AG10803 (cell line): ENCODE measurements around the gene MYOG.

Experiments
- DNase-seq: peaks from one replicate; pipeline ENCODE4 v3.0.0; 2010; ENCODE audit warnings: low read depth
- H3K4me3 ChIP-seq: 2 replicates; pipeline ENCODE4 v1.5.1; 2011; ENCODE audit warnings: mild to moderate bottlenecking, low read length, control low read depth
- TF ChIP-seq, protein P1 (sequence below): conservative IDR thresholded peaks from 2 replicates; pipeline ENCODE4 v1.5.1; 2011; ENCODE audit warnings: mild to moderate bottlenecking, low read length, control low read depth, inconsistent platforms

Gene MYOG

DNA sequence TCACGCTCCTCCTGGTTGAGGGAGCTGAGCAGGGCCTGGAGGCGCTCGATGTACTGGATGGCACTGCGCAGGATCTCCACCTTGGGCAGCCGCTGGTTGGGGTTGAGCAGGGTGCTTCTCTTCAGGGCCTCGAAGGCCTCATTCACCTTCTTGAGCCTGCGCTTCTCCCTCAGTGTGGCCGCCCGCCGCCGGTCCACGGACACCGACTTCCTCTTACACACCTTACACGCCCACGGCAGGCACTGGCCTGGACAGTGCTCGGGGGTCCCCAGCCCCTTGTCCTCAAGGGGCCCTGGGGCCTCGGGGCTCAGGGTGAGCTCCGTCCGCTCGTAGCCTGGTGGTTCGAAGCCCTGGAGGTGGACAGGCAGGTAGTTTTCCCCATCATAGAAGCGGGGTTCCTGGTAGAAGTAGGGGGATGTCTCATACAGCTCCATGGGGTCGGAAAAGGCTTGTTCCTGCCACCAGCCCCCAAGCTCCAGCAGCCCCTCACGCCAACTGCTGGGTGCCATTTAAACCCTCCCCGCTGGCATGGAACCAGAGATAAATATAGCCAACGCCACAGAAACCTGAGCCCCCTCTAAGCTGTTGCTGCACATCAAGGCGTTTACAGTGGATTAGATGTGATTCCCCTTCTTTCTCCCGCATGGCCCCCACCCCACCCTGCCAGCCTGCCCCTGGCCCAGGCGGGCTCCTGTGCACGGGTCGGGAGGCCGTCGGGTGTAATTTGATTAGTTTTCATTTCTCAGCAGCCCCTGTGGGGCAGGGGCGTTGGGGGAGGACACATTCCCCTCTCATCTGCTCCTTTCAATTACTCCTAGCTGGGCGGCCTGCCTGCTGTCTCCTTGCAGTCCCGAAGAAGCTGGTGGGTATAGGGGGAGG is at the start of gene MYOG:
TSS of gene MYOG (minus strand) at position 485 of the 879 bp plus-strand sequence. CDS start at position 434, 51 bp downstream.
- H3K4me3 ChIP-seq = no peak within 1 kb of the TSS
- no peak for DNase-seq
- TF ChIP-seq, protein P1, sequence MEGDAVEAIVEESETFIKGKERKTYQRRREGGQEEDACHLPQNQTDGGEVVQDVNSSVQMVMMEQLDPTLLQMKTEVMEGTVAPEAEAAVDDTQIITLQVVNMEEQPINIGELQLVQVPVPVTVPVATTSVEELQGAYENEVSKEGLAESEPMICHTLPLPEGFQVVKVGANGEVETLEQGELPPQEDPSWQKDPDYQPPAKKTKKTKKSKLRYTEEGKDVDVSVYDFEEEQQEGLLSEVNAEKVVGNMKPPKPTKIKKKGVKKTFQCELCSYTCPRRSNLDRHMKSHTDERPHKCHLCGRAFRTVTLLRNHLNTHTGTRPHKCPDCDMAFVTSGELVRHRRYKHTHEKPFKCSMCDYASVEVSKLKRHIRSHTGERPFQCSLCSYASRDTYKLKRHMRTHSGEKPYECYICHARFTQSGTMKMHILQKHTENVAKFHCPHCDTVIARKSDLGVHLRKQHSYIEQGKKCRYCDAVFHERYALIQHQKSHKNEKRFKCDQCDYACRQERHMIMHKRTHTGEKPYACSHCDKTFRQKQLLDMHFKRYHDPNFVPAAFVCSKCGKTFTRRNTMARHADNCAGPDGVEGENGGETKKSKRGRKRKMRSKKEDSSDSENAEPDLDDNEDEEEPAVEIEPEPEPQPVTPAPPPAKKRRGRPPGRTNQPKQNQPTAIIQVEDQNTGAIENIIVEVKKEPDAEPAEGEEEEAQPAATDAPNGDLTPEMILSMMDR = no peak

DNA sequence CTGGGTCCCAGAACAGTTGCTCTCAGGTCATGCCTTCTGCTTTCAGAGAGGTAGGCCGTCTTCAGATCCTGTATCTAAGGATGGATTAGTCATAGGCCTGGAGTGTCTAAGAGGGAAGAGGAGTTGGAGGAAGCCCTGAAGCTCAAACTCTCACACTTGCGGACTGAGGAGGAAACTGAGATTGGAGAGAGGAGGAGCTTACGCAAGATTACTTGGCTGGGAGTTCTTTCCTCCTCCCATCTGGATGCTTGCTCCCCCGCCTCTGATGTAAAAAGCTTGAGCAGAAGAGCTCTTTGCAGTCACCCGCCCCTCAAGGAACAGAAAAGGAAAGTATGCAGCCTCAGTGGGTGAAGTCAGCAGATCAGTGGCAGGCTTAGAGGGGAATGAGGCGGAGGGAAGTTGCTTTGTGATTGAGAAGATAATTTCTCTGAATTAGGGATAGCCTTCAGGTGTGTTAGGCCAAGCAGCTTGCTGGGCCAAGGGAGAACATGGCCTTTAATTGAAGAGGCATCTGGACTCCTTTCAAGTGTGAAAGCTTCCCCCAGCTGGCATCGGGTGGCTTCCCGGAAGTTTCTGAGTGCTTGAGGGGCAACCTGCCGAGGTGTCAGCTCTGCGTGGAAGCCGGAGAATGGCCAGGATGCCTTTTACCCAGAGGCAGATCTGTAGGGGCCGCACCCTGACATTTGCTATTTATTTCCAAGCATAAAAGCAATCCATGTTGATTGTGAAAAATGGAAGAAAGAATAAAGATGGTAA is 48.3 kb upstream of the MYOG start:
- peak; percentile 50 for DNase-seq
- no peak overlapping the region for H3K4me3 ChIP-seq

DNA sequence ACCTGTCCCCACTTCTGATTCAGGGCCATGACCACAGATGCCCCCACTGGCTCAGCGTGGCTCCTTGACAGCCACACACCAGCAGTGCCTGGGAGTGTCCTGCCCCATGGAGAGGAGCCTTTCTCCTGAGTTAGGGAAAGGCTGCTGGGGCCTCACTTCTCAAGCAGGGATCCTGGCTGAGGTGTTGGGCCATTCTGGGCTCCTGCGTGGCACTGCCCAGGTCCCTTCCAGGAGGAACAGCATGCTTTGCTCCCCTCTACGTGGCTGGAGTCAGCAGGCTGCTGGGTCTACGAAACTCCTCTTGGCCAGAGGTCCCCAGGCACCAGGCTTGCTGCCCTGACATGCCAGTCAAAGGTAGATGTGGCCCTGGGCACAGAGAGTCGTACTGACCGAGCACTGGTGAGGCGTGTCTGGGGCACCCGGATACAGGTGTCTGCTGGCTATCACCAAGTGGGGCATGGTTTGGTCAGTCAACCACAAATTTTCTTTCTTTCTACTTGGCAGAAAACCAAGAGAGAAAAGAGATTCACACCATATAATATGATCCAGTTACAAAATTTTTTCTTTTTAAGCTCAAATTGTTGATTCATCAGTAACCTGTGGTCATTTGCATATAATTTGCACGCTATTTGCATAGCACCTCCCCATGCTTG is 45.9 kb upstream of the MYOG start:
- no peak for DNase-seq
- TF ChIP-seq, protein P1 = no peak
- H3K4me3 ChIP-seq = no peak overlapping the region

More for the DNA sequence above, 48.3 kb upstream of the MYOG start:
- TF ChIP-seq, protein P1 = no peak

DNA sequence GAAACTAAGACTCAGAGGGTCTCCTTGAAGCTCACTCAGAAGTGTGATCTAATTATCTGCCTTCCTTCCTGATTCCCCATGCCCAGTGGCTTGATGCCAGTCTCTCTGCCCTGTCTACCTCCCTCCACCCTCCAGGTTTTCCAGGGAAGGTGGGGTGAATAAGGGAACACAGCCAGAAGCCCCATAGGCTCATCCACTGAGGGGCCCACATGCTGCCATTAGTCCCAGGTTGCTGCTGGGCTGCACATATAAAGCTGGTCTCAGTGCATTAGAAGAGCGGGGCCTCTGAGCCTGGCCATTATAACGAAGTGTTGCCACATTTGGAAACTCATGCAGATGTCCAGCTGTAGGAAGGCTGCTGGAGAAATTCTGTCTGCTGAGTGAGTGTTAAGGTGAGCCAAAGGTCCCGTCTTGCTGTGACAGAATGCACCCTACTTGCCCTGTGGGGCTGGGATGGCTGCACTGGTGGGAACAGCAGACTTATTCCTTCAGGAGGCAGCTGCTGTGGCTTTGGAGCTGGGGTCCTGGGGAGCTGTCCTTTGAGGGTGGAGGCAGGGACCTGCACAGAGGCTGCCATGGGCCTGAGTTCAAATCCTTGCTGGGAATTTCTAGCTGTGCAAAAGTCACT is 44.7 kb upstream of the MYOG start:
- H3K4me3 ChIP-seq = no peak overlapping the region
- DNase-seq = no peak

DNA sequence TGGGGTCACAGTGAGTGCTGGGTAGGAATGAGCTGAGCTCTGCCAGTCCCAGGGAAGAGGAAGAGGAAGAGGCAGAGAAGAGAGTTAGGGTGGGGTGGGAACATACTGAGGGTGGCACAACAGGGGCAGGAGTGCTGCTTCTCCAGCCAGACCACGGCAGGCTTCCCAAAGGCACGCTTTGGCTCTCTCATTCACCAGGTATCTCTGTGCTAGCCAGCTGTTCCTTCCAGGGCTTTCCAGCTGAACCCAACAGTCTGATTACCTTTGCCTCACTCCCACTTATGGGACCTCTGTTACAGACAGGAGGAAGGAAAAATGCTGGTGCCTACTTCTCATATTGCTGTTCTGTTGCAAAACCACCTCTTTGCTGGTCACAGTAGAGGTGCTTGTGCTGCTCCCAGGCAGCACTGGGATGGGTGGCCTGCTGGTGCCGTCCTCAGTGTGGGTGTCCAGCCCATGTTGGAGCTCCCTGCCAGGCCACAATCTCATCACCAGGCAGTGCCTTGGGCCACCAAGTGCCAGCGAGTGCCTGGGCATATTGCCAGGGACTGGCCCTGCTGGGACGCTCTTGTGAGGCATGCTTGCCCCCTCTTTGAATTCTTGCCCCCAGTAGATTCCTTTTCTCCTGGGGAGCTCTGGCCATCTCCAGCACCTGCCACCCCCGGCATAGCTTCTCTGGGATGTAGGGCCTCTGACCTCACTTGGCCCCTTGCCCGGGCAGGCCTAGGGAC is 43.9 kb upstream of the MYOG start:
- no peak for DNase-seq
- H3K4me3 ChIP-seq = no peak overlapping the region
- TF ChIP-seq, protein P1 = no peak

More for the DNA sequence above, 44.7 kb upstream of the MYOG start:
- TF ChIP-seq, protein P1 = no peak
